LNCaP clone FGC (cell line): ENCODE data around the gene USP24.

Experiments used
- DNase-seq: peaks from one replicate; pipeline ENCODE4 v3.0.0-alpha.2; 2011; ENCODE audit warnings: low read depth
- H3K4me3 ChIP-seq: 2 replicates; pipeline ENCODE4 v1.5.1; 2011; ENCODE audit warnings: mild to moderate bottlenecking, low read depth, low read length, control low read depth
- CTCF ChIP-seq: IDR thresholded peaks from 2 replicates; pipeline ENCODE4 v1.5.1; 2012; ENCODE audit warnings: mild to moderate bottlenecking; ENCODE audit not compliant: control insufficient read depth, insufficient read depth; ENCODE audit errors: extremely low read depth

Gene USP24

GRCh38 chr1:55150880-55151588, 64.1 kb downstream of the USP24 start:
- DNase-seq = no peak
- no peak overlapping the region for H3K4me3 ChIP-seq
- no peak for TF ChIP-seq CTCF

- TF ChIP-seq CTCF = no peak
- DNase-seq = no peak
- H3K4me3 ChIP-seq = no peak overlapping the region
Observed at GRCh38 chr1:55148676-55149075, 66.5 kb downstream of the USP24 start.

GRCh38 chr1:55147524-55147923, 67.6 kb downstream of the USP24 start:
- H3K4me3 ChIP-seq = no peak overlapping the region
- DNase-seq = no peak
- no peak for TF ChIP-seq CTCF

GRCh38 chr1:55146781-55147180, 68.4 kb downstream of the USP24 start:
- no peak overlapping the region for H3K4me3 ChIP-seq
- no peak for TF ChIP-seq CTCF
- DNase-seq = peak; percentile 35

GRCh38 chr1:55144886-55145285, 70.3 kb downstream of the USP24 start:
- TF ChIP-seq CTCF = no peak
- DNase-seq = no peak
- no peak overlapping the region for H3K4me3 ChIP-seq

GRCh38 chr1:55143684-55144083, 71.5 kb downstream of the USP24 start:
- TF ChIP-seq CTCF = peak; percentile 88
- H3K4me3 ChIP-seq = no peak overlapping the region
- DNase-seq = peak; percentile 65

- H3K4me3 ChIP-seq = no peak overlapping the region
- TF ChIP-seq CTCF = no peak
- DNase-seq = no peak
Observed at GRCh38 chr1:55141295-55141893, 73.8 kb downstream of the USP24 start.
